ENCODE results near the gene KIF17.

KIF17 gene

GRCh38 chr1:20705203-20705755 is 12.5 kb downstream of the KIF17 start:
- Histone ChIP-seq H3K36me3 (ENCODE audit: control insufficient read depth, insufficient read depth, low read length) (peaks cover 28% of the 10 kb centered on the region), H3K9me3 (ENCODE audit: control insufficient read depth, insufficient read depth, low read length) (no peaks in the 10 kb centered on the region), H3K27me3 (ENCODE audit: control insufficient read depth, insufficient read depth, low read length) (no peaks in the 10 kb centered on the region), H3K4me3 (ENCODE audit: low read depth, low read length) (no peak overlapping the region), H3K9ac (ENCODE audit: low read depth, low read length) (no peak overlapping the region), H3K4me1 (ENCODE audit: control insufficient read depth, insufficient read depth, low read length) (no peaks in the 10 kb centered on the region)

- no peaks in the 10 kb centered on the region for H3K4me1 ChIP-seq (ENCODE audit: control insufficient read depth, insufficient read depth, low read length)
- H3K4me3 ChIP-seq (ENCODE audit: low read depth, low read length), result no peak overlapping the region
- H3K9me3 ChIP-seq (ENCODE audit: control insufficient read depth, insufficient read depth, low read length), result no peaks in the 10 kb centered on the region
- no peaks in the 10 kb centered on the region for H3K27me3 ChIP-seq (ENCODE audit: control insufficient read depth, insufficient read depth, low read length)
- H3K9ac ChIP-seq (ENCODE audit: low read depth, low read length), result no peak overlapping the region
- H3K36me3 ChIP-seq (ENCODE audit: control insufficient read depth, insufficient read depth, low read length), result peaks cover 27% of the 10 kb centered on the region
Measured at GRCh38 chr1:20704390-20705202, 13.2 kb downstream of the KIF17 start.

GRCh38 chr1:20703124-20703756 is 14.6 kb downstream of the KIF17 start:
- H3K27me3 ChIP-seq (ENCODE audit: control insufficient read depth, insufficient read depth, low read length), result no peaks in the 10 kb centered on the region
- H3K9ac ChIP-seq (ENCODE audit: low read depth, low read length), result no peak overlapping the region
- H3K9me3 ChIP-seq (ENCODE audit: control insufficient read depth, insufficient read depth, low read length), result no peaks in the 10 kb centered on the region
- H3K36me3 ChIP-seq (ENCODE audit: control insufficient read depth, insufficient read depth, low read length), result peaks cover 21% of the 10 kb centered on the region
- no peak overlapping the region for H3K4me3 ChIP-seq (ENCODE audit: low read depth, low read length)
- no peaks in the 10 kb centered on the region for H3K4me1 ChIP-seq (ENCODE audit: control insufficient read depth, insufficient read depth, low read length)

GRCh38 chr1:20702416-20702815 is 15.4 kb downstream of the KIF17 start:
- H3K4me3 ChIP-seq (ENCODE audit: low read depth, low read length), result no peak overlapping the region
- no peaks in the 10 kb centered on the region for H3K9me3 ChIP-seq (ENCODE audit: control insufficient read depth, insufficient read depth, low read length)
- H3K36me3 ChIP-seq (ENCODE audit: control insufficient read depth, insufficient read depth, low read length), result peaks cover 21% of the 10 kb centered on the region
- no peaks in the 10 kb centered on the region for H3K4me1 ChIP-seq (ENCODE audit: control insufficient read depth, insufficient read depth, low read length)
- no peaks in the 10 kb centered on the region for H3K27me3 ChIP-seq (ENCODE audit: control insufficient read depth, insufficient read depth, low read length)
- peak overlapping the region; percentile 12 for H3K9ac ChIP-seq (ENCODE audit: low read depth, low read length)

- no peaks in the 10 kb centered on the region for H3K27me3 ChIP-seq (ENCODE audit: control insufficient read depth, insufficient read depth, low read length)
- peaks cover 21% of the 10 kb centered on the region for H3K36me3 ChIP-seq (ENCODE audit: control insufficient read depth, insufficient read depth, low read length)
- H3K4me3 ChIP-seq (ENCODE audit: low read depth, low read length), result no peak overlapping the region
- no peak overlapping the region for H3K9ac ChIP-seq (ENCODE audit: low read depth, low read length)
- no peaks in the 10 kb centered on the region for H3K4me1 ChIP-seq (ENCODE audit: control insufficient read depth, insufficient read depth, low read length)
- H3K9me3 ChIP-seq (ENCODE audit: control insufficient read depth, insufficient read depth, low read length), result no peaks in the 10 kb centered on the region
Measured at GRCh38 chr1:20701847-20702246, 16.0 kb downstream of the KIF17 start.

- H3K9ac ChIP-seq (ENCODE audit: low read depth, low read length), result no peak overlapping the region
Measured at GRCh38 chr1:20701446-20701845, 16.4 kb downstream of the KIF17 start.

GRCh38 chr1:20700636-20701215 is 17.1 kb downstream of the KIF17 start:
- H3K9ac ChIP-seq (ENCODE audit: low read depth, low read length), result no peak overlapping the region
- no peaks in the 10 kb centered on the region for H3K27me3 ChIP-seq (ENCODE audit: control insufficient read depth, insufficient read depth, low read length)
- H3K36me3 ChIP-seq (ENCODE audit: control insufficient read depth, insufficient read depth, low read length), result peaks cover 21% of the 10 kb centered on the region
- peaks cover 3% of the 10 kb centered on the region for H3K4me1 ChIP-seq (ENCODE audit: control insufficient read depth, insufficient read depth, low read length)
- H3K9me3 ChIP-seq (ENCODE audit: control insufficient read depth, insufficient read depth, low read length), result no peaks in the 10 kb centered on the region
- no peak overlapping the region for H3K4me3 ChIP-seq (ENCODE audit: low read depth, low read length)

More at GRCh38 chr1:20701446-20701845, 16.4 kb downstream of the KIF17 start:
- Histone ChIP-seq H3K9me3 (ENCODE audit: control insufficient read depth, insufficient read depth, low read length) (no peaks in the 10 kb centered on the region), H3K4me3 (ENCODE audit: low read depth, low read length) (no peak overlapping the region), H3K27me3 (ENCODE audit: control insufficient read depth, insufficient read depth, low read length) (no peaks in the 10 kb centered on the region), H3K4me1 (ENCODE audit: control insufficient read depth, insufficient read depth, low read length) (no peaks in the 10 kb centered on the region), H3K36me3 (ENCODE audit: control insufficient read depth, insufficient read depth, low read length) (peaks cover 21% of the 10 kb centered on the region)

- Histone ChIP-seq H3K4me3 (ENCODE audit: low read depth, low read length) (no peak overlapping the region), H3K9me3 (ENCODE audit: control insufficient read depth, insufficient read depth, low read length) (no peaks in the 10 kb centered on the region), H3K4me1 (ENCODE audit: control insufficient read depth, insufficient read depth, low read length) (peaks cover 3% of the 10 kb centered on the region), H3K9ac (ENCODE audit: low read depth, low read length) (no peak overlapping the region), H3K27me3 (ENCODE audit: control insufficient read depth, insufficient read depth, low read length) (no peaks in the 10 kb centered on the region), H3K36me3 (ENCODE audit: control insufficient read depth, insufficient read depth, low read length) (peaks cover 19% of the 10 kb centered on the region)
Measured at GRCh38 chr1:20699558-20699957, 18.2 kb downstream of the KIF17 start.

- Histone ChIP-seq H3K36me3 (ENCODE audit: control insufficient read depth, insufficient read depth, low read length) (peaks cover 15% of the 10 kb centered on the region), H3K9ac (ENCODE audit: low read depth, low read length) (no peak overlapping the region), H3K27me3 (ENCODE audit: control insufficient read depth, insufficient read depth, low read length) (no peaks in the 10 kb centered on the region)
Measured at GRCh38 chr1:20698195-20698910, 19.5 kb downstream of the KIF17 start.

GRCh38 chr1:20697563-20697962 is 20.2 kb downstream of the KIF17 start:
- no peaks in the 10 kb centered on the region for H3K27me3 ChIP-seq (ENCODE audit: control insufficient read depth, insufficient read depth, low read length)
- H3K9ac ChIP-seq (ENCODE audit: low read depth, low read length), result no peak overlapping the region
- peaks cover 3% of the 10 kb centered on the region for H3K4me1 ChIP-seq (ENCODE audit: control insufficient read depth, insufficient read depth, low read length)
- H3K36me3 ChIP-seq (ENCODE audit: control insufficient read depth, insufficient read depth, low read length), result peaks cover 10% of the 10 kb centered on the region
- H3K9me3 ChIP-seq (ENCODE audit: control insufficient read depth, insufficient read depth, low read length), result no peaks in the 10 kb centered on the region
- H3K4me3 ChIP-seq (ENCODE audit: low read depth, low read length), result no peak overlapping the region

More at GRCh38 chr1:20698195-20698910, 19.5 kb downstream of the KIF17 start:
- no peaks in the 10 kb centered on the region for H3K9me3 ChIP-seq (ENCODE audit: control insufficient read depth, insufficient read depth, low read length)
- peaks cover 3% of the 10 kb centered on the region for H3K4me1 ChIP-seq (ENCODE audit: control insufficient read depth, insufficient read depth, low read length)
- no peak overlapping the region for H3K4me3 ChIP-seq (ENCODE audit: low read depth, low read length)
